Osteocyte (in vitro differentiated cells): Measurements from ENCODE around the gene PPFIA4. TPM values are rescaled to one million over a fixed set of nuclear protein-coding genes. Genes with fewer than 3 reads are reported as not detected.

Source experiments
- DNase-seq: peaks from one replicate; pipeline ENCODE4 v3.0.0; 2021; ENCODE audit warnings: mixed read lengths; ENCODE audit not compliant: unreplicated experiment; ENCODE audit errors: extremely low spot score
- H3K27ac Mint-ChIP-seq: one replicate; pipeline ENCODE4 v1.8.0; 2021; ENCODE audit warnings: mild to moderate bottlenecking, mixed read lengths; ENCODE audit not compliant: unreplicated experiment
- H3K27me3 Mint-ChIP-seq: one replicate; pipeline ENCODE4 v1.8.0; 2021; ENCODE audit warnings: mixed read lengths; ENCODE audit not compliant: unreplicated experiment
- H3K36me3 Mint-ChIP-seq: one replicate; pipeline ENCODE4 v1.8.0; 2021; ENCODE audit warnings: mixed read lengths; ENCODE audit not compliant: unreplicated experiment
- H3K4me1 Mint-ChIP-seq: one replicate; pipeline ENCODE4 v1.8.0; 2021; ENCODE audit warnings: mixed read lengths; ENCODE audit not compliant: unreplicated experiment
- H3K4me3 Mint-ChIP-seq: one replicate; pipeline ENCODE4 v1.8.0; 2021; ENCODE audit warnings: mild to moderate bottlenecking, moderate library complexity, mixed read lengths; ENCODE audit not compliant: unreplicated experiment
- H3K9me3 Mint-ChIP-seq: one replicate; pipeline ENCODE4 v1.8.0; 2021; ENCODE audit warnings: mixed read lengths; ENCODE audit not compliant: unreplicated experiment
- total RNA-seq: library from RNA; stranded (reverse); gene quantifications from 2 replicates; pipeline ENCODE4 v1.2.1, GENCODE V29; 2021
- TF ChIP-seq, protein P1 (sequence below): fragments of 200-600 bp; sonication (generic); IDR thresholded peaks from 2 replicates; pipeline ENCODE4 v1.5.0; 2021; ENCODE audit warnings: antibody characterized with exemption, mild to moderate bottlenecking, moderate library complexity

PPFIA4 gene
- total RNA-seq, 1 donor from 2014 or later = 1.4 TPM

DNA sequence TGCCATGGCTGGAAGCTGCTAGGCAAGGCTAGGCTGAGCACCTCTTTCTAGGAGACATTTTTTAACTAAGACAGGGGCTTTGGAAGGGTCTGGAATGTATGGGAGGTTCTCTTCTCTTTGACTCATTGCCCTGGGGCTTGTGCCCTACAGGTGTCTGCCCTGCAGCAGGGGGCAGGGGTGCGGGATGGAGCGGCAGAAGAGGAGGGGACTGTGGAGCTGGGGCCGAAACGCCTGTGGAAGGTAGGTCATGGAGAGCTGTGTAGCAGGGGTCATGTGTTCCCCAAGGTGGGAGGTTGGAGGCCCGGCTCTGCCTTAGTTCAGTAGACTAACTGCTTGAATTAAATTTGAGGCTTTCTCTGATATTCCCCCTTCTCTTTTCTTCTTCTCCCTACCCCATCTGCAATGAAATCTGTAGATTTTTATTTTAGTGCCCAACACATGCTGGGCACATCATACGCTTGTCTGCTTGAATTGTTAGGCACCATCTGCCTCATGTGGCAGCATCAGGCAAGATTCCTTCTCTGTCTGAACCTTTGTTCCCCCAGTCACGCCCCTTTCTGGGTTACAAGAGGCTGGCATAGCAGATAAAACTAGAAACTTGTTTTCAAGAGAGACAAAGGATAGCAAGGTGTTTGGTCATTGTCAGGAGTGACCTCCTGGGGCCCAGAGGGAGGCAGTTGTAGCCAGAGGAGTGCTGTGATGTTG is 18.4 kb downstream of the PPFIA4 start:
- Mint-ChIP-seq H3K4me3 (no peak overlapping the region), H3K27ac (no peak overlapping the region), H3K9me3 (no peaks in the 10 kb centered on the region), H3K4me1 (peaks cover 6% of the 10 kb centered on the region), H3K36me3 (no peaks in the 10 kb centered on the region), H3K27me3 (peaks cover 5% of the 10 kb centered on the region)
- TF ChIP-seq, protein P1, sequence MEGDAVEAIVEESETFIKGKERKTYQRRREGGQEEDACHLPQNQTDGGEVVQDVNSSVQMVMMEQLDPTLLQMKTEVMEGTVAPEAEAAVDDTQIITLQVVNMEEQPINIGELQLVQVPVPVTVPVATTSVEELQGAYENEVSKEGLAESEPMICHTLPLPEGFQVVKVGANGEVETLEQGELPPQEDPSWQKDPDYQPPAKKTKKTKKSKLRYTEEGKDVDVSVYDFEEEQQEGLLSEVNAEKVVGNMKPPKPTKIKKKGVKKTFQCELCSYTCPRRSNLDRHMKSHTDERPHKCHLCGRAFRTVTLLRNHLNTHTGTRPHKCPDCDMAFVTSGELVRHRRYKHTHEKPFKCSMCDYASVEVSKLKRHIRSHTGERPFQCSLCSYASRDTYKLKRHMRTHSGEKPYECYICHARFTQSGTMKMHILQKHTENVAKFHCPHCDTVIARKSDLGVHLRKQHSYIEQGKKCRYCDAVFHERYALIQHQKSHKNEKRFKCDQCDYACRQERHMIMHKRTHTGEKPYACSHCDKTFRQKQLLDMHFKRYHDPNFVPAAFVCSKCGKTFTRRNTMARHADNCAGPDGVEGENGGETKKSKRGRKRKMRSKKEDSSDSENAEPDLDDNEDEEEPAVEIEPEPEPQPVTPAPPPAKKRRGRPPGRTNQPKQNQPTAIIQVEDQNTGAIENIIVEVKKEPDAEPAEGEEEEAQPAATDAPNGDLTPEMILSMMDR = no peak
- no peak for DNase-seq

DNA sequence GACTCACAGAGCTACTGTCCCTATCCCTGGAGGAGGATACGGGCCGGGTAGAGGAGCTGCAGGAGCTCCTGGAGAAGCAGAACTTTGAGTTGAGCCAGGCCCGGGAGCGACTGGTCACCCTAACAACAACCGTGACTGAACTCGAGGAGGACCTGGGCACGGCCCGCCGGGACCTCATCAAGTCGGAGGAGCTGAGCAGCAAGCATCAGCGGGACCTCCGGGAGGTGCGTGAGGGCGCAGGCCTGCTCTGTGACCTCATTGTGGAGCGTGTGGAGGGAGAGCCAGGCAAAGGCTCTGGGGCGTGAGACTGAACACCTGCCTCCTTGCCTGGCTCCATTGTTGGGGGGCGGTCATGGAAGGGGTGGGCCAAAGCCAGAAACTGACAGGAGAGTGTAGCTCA is 19.0 kb downstream of the PPFIA4 start:
- peaks cover 7% of the 10 kb centered on the region for H3K27me3 Mint-ChIP-seq

DNA sequence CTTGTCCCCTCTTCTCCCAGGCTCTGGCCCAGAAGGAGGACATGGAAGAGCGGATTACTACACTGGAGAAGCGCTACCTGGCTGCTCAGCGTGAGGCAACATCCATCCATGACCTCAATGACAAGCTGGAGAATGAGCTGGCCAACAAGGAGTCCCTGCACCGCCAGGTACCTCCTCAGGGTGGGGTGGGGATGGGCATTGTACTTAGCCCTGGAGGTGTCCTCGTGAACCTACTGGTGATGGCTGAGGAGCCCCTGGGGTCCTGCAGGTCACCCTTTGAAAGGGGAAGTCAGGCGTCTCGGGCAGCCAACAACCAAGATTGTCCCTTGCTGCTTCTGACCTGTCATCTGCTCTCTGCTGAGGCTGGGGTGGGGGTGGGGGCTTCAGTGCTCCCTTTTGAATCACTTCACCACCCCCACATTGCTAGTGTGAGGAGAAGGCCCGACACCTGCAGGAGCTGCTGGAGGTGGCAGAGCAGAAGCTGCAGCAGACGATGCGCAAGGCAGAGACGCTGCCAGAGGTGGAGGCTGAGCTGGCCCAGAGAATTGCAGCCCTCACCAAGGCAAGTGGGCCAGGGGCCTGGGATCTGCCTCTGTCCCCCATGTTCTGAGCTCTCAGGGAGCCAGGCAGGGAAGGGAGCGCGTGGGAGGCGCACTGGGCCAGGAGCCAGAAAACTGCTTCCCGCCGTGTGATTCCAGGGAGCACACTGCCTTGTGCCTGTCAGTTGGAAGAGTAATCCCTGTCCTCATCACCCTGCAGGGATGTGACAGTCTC is 19.7 kb downstream of the PPFIA4 start:
- Mint-ChIP-seq H3K4me1 (peaks cover 6% of the 10 kb centered on the region), H3K27ac (no peak overlapping the region), H3K9me3 (no peaks in the 10 kb centered on the region), H3K27me3 (peaks cover 12% of the 10 kb centered on the region), H3K4me3 (no peak overlapping the region), H3K36me3 (no peaks in the 10 kb centered on the region)
- TF ChIP-seq, protein P1 = no peak
- DNase-seq = no peak

More for the DNA sequence above, 19.0 kb downstream of the PPFIA4 start:
- no peaks in the 10 kb centered on the region for H3K9me3 Mint-ChIP-seq
- H3K36me3 Mint-ChIP-seq = no peaks in the 10 kb centered on the region
- H3K4me1 Mint-ChIP-seq = peaks cover 6% of the 10 kb centered on the region
- no peak overlapping the region for H3K27ac Mint-ChIP-seq
- TF ChIP-seq, protein P1 = no peak
- no peak for DNase-seq
- H3K4me3 Mint-ChIP-seq = no peak overlapping the region

DNA sequence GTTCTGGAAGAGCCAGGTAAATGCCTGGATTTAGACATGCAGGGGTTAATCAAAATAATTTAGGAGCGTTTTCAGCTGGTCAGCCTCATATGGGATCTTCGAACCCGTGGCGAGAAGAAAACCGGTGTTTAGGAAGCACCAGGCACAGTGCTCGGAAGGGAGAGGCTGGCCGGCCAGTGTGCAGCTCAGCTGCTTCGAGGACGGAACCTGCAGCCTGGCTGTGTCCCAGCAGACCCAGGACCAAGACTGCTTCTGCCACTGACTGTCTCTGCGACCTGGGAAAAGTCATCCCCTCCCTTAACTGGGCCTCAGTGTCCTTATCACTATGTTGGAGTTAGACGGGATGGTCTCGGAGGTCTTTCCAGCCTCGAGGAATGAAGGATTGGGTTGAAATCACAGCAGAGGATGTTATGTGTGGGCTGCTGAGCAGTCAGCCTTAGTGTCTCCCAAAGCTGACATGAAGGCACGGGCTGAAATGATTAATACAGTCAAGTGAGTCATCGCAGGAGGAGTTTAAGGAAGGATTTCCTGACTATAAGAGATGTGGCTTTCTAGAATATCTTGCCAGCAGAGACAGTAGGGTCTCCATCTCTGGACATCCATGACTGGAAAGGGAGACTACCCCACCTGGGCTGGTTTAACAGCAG is 20.8 kb downstream of the PPFIA4 start:
- no peaks in the 10 kb centered on the region for H3K36me3 Mint-ChIP-seq
- peaks cover 11% of the 10 kb centered on the region for H3K4me1 Mint-ChIP-seq
- H3K9me3 Mint-ChIP-seq = no peaks in the 10 kb centered on the region
- no peak overlapping the region for H3K27ac Mint-ChIP-seq
- peaks cover 20% of the 10 kb centered on the region for H3K27me3 Mint-ChIP-seq
- DNase-seq = no peak
- TF ChIP-seq, protein P1 = no peak
- no peak overlapping the region for H3K4me3 Mint-ChIP-seq

DNA sequence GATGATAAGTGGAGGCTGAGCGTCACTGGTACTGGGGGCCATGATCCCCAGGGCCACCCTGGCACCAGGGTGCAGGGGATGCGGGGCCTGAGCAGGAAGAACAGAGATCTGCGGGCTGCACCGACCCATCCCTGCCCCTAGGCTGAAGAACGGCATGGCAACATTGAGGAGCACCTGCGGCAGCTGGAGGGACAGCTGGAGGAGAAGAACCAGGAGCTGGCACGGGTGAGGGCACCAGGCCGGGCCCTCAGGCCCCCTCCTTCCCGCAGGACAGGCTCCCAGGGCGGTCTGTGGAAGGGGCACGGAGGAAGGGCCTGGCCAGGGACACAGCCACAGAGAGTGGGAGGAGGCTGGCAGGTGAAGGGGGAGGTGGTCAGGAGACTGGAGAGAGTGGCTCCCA is 21.8 kb downstream of the PPFIA4 start:
- Mint-ChIP-seq H3K9me3 (no peaks in the 10 kb centered on the region), H3K4me1 (peaks cover 14% of the 10 kb centered on the region), H3K27me3 (peaks cover 29% of the 10 kb centered on the region), H3K4me3 (no peak overlapping the region), H3K36me3 (no peaks in the 10 kb centered on the region), H3K27ac (no peak overlapping the region)
- TF ChIP-seq, protein P1 = no peak
- no peak for DNase-seq
